Stimulated activated CD4-positive, alpha-beta T cell treated with anti-CD3 and anti-CD28 coated beads, Interleukin-1b, Interleukin-23, amount 100 ng/mL, for 4 hours (primary cell): ENCODE data around the gene WDR45B.

Source experiments
- DNase-seq, 2 donors: peaks; one replicate each; pipeline ENCODE4 v3.0.0-alpha.2; 2020; ENCODE audit warnings: low read depth in 2 of 2

WDR45B gene

GRCh38 chr17:82648165-82648668 lies at the start of gene WDR45B:
TSS of gene WDR45B (minus strand) at chr17:82648444. CDS start at chr17:82648340, 104 bp downstream.
- peak; percentile 71 to 85 for DNase-seq

- no peak for DNase-seq
Observed at GRCh38 chr17:82697808-82698064, 49.5 kb upstream of the WDR45B start.

DNA sequence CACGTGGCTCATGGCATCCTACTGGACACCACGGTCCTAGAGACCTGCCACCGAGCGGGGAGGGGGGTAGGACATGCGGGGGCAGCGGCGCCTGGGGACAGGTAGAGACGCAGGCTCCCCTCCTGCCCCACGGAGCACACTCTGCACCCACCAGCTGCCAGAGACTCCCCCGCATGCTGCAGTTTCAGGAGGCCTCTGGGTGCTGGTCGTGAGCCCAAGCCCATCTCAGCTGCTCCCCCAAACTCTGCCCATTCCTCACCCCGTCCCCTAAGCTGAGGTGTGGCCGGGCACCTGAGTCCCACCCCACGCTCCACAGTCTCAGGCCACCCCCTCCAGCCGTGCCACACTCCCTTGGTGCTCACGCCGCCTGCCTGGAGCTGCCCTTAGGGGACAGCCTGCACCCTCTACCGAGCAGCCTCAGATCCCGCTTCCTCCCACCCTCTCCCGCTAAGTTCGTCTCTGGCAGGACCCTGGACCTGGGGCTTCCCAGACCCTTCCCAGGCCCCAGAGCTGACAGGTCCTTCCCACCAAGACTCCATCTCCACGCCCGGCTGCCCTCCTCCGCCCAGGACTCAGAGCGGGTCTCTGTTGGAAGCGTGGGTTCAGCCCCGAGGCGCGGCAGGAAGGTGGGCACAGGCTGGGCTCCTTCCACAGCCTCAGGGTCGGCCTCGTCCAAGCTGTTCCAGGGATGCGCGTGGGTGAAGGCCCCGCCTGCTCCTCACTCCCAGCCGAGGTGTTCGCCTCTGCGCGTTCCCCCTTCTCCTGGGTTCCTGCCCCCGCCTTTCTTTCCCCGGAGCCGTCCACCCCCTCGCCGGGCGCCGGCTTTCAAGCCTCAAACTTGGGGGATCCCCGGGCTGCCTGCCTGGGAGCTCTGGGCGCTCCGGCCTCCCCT lies 48.9 kb upstream of the WDR45B start:
- DNase-seq: peak in 1 of 2 donors; percentile 12

DNA sequence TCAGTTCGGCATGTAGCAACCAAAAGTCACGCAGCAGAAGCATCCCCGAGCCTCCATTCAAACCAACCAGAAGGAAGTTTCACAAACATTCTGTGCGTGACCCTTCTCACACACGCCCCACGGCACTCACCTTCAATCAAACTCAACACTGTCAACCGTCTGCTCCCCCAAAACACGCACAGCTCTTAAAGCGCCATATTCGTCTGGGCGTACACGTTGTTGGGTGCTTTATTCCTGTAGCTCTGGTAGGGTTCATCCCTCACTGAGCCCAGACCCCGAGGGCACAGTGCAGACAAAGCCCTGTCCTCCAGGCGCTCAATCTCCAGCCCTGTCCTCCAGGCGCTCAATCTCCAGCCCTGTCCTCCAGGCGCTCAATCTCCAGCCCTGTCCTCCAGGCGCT lies 48.0 kb upstream of the WDR45B start:
- DNase-seq: no peak

DNA sequence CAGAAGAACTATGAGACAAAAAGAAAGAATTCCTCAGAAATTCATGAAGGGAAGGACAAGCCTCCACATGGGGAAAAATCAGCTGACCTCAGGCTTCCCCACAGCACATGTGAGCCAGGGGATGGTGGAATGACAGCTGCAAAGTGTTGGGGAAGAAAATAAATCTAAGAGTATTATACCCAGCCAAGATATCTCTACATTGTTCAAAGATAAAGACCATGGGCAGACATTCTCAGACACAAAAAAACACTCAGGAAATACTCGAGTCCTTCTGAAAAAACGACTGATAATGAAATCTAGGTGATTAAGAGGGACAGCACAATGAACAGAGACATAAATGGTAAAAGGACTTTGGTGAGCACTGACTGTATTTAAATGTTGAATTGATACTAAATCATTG lies 46.4 kb upstream of the WDR45B start:
- DNase-seq: no peak

- DNase-seq: no peak
Observed at GRCh38 chr17:82693168-82693867, 45.1 kb upstream of the WDR45B start.

- DNase-seq: no peak
Observed at GRCh38 chr17:82692268-82692667, 44.0 kb upstream of the WDR45B start.

DNA sequence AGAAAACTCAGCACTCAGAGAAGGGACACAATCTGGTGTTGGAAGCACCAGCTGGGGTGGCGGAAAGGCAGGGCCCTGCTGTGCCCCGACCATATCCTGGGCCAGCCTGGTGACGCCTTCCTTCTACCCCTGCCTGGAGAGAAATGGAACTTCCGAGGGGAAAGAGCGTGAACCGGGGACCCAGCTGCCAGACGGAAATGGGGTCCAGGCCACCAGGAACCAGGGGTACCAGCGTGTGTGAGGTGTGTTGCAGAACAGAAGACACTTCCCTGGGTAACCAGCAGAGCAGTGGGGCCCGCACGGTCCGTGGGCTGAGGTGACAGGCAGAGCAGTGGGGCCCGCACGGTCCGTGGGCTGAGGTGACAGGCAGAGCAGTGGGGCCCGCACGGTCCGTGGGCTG lies 43.5 kb upstream of the WDR45B start:
- DNase-seq: no peak

DNA sequence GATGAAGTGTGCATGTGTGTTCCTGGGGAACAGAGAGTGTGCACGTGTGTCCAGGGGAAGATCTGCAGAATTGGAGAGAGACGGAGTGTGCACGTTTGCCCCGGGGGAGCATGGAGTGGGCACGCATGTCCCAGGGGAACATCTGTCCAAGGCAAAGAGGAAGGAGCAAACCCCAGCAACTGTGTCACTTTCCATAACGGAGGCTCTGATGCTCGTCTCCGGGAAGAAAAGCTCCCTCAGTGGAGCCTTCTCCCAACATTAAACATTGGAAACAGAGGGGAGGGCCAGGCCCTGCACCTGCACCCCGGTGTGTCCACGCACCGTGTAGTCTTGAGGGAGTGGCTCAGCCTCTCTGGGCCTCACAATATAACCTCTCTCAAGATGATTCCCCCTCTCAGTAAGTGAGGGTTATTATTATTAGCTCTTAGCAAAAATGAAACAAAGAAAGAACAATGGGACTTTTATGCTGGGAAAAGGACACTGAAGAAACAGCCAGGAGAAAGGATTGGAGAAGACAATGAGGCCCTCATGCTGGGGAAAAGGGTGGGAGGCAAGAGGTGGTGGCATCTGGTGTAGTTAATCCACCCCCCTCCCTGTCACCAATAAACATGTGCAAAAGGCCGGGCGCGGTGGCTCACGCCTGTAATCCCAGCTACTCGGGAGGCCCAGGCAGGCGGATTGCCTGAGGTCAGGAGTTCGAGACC lies 42.7 kb upstream of the WDR45B start:
- no peak for DNase-seq

GRCh38 chr17:82689077-82689476 lies 40.8 kb upstream of the WDR45B start:
- DNase-seq: no peak

DNA sequence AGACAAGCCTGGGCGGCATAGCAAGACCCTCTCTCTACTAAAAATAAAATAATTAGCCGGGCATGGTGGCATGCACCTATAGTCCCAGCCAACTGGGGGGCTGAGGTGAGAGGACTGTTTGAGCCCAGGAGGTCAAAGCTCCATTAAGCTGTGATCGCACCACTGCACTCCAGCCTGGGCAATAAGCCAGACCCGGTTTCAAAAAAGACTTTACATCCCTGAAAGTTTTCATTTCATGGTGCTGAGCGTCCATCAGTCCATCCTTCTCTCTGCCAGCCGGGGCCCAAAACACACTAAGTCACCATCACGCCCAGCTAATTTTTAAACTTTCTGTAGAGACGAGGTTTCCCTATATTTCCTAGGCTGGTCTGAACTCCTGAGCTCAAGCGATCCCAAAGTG lies 39.6 kb upstream of the WDR45B start:
- no peak for DNase-seq

- no peak for DNase-seq
Observed at GRCh38 chr17:82687375-82687861, 39.2 kb upstream of the WDR45B start.

GRCh38 chr17:82686366-82687324 lies 38.4 kb upstream of the WDR45B start:
- no peak for DNase-seq

DNA sequence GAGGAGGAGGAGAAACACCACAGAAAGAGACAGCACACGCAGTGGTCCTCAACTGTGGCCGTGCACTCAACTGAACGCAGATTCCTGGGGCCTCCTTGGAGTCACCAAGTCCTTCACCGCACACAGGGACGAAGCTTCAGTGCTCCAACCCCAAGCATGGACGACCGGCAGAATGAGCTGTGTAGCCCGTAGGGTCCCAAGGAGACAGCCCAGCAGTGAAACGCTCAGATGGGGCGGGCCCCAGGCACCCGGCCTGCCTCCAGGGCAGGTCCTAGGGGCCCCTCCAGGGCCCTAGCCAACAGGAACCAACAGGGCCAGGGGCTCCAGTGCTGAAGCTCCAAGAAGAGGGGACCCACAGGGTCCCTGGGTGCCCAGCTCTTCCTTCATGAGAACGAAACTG lies 37.0 kb upstream of the WDR45B start:
- DNase-seq: no peak

GRCh38 chr17:82684228-82684841 lies 36.1 kb upstream of the WDR45B start:
- DNase-seq: no peak

GRCh38 chr17:82683534-82683933 lies 35.3 kb upstream of the WDR45B start:
- no peak for DNase-seq

- no peak for DNase-seq
Observed at GRCh38 chr17:82681547-82681946, 33.3 kb upstream of the WDR45B start.

- no peak for DNase-seq
Observed at GRCh38 chr17:82679586-82680465, 31.6 kb upstream of the WDR45B start.

DNA sequence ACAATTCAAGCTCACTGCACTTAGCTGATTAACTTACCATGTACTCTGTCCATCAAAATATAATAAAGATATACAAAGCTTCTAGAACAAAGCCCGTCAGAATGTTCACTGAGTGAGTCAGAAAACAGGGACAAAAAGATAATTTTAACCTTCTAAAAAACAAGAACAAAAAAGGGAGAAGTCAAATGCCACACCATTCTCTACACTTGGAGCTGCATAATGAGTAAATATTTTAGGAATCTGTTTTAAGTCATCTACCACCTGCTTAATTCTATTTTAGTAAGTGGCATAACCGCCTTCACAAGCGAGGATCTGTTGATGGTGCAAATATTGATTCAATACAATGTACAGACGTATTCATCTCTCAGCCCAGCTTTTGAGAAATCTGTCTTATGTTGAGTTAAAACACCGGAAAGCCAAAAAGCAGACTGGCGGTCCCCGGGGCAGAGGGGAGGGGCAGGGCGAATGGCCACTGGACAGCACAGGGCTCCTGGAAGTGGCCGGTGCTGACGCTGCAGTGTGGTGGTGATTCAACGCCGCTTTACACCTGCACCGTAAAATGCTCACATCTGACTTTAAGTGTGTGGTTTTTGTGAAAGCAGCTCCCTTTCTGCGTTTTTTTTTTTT lies 30.1 kb upstream of the WDR45B start:
- no peak for DNase-seq
